HG03135 (cell line): ENCODE data around the gene SSH2.
A peak's percentile ranks its signal among the peaks of the same experiment; 100 is the strongest.
"Not testable (repeated sequence)": the region's sequence is repeated elsewhere in the genome, so short reads cannot be mapped to it uniquely, and the experiment has no call there.

Experiments
- ATAC-seq: cut with Tn5 transposase; IDR thresholded peaks from one replicate; pipeline ENCODE4 v1.9.1; 2021; ENCODE audit warnings: mild to moderate bottlenecking, moderate library complexity; ENCODE audit not compliant: unreplicated experiment

Gene SSH2, protein sequence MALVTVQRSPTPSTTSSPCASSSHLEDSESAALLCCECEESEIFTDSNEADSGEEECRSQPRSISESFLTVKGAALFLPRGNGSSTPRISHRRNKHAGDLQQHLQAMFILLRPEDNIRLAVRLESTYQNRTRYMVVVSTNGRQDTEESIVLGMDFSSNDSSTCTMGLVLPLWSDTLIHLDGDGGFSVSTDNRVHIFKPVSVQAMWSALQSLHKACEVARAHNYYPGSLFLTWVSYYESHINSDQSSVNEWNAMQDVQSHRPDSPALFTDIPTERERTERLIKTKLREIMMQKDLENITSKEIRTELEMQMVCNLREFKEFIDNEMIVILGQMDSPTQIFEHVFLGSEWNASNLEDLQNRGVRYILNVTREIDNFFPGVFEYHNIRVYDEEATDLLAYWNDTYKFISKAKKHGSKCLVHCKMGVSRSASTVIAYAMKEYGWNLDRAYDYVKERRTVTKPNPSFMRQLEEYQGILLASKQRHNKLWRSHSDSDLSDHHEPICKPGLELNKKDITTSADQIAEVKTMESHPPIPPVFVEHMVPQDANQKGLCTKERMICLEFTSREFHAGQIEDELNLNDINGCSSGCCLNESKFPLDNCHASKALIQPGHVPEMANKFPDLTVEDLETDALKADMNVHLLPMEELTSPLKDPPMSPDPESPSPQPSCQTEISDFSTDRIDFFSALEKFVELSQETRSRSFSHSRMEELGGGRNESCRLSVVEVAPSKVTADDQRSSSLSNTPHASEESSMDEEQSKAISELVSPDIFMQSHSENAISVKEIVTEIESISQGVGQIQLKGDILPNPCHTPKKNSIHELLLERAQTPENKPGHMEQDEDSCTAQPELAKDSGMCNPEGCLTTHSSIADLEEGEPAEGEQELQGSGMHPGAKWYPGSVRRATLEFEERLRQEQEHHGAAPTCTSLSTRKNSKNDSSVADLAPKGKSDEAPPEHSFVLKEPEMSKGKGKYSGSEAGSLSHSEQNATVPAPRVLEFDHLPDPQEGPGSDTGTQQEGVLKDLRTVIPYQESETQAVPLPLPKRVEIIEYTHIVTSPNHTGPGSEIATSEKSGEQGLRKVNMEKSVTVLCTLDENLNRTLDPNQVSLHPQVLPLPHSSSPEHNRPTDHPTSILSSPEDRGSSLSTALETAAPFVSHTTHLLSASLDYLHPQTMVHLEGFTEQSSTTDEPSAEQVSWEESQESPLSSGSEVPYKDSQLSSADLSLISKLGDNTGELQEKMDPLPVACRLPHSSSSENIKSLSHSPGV (N-terminal part only)

DNA sequence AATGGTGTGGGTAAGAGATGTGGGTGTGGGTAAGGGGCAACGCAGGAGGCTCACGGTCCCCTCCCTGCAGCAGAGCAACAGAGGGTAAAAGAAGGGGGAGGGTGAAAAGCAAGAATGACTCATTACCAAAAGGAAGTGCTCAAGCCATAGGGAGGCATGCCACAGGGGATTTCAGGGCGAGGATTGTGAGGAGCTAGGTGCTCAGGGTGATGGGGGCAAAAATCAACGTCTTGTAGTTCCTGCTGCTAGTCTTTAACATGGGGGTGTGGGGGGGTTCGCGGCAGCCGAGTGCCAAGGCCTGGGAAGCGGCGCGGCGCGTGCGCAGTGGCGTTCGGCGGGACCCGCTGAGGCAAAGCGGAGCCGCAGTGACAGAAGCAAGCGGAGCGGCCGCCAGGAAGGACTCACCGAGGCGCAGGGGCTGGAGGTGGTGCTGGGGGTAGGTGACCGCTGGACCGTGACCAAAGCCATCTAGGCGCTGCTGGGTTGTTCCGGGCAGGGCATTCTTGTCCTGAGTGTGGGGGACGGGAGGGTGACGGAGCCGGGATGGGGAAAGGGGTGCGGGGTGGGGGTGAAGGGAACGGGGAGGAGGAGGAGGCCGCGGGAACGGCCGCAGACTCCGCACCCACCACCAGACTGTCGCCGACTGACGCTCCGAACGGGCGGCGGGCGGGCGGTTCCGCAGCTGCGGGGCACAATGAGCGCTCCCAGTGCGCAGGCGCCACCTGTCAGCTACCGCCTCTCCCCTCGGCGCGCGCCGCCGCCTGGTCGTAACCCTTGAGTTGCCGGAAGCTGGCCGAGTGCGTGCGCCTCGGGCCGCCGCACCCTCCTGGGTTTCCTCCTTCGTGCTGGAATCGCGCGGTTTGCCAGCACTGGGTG is at the start of gene SSH2:
TSS of gene SSH2 (minus strand) at position 696 of the 876 bp plus-strand sequence. CDS start at position 468, 228 bp downstream.
- peak; percentile 50 for ATAC-seq

DNA sequence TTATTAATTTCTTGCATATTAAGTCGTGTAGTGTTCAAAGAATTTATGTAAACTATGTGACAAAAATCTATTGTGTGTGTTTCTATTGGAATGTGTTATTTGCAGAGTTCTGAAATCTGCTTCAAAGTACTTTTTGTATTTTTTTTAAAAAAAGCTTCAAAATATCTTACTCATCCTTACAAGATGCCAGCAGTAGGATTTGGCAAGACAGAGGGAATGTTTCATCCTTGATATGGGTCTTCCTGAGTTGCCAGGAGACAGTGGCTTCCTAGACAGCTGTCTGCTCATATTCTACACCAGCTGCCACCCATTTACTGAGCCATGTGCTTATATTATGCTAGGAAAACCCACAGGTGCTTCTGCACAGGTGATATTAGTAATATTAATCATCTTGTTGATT is 47.8 kb upstream of the SSH2 start:
- ATAC-seq: no peak

DNA sequence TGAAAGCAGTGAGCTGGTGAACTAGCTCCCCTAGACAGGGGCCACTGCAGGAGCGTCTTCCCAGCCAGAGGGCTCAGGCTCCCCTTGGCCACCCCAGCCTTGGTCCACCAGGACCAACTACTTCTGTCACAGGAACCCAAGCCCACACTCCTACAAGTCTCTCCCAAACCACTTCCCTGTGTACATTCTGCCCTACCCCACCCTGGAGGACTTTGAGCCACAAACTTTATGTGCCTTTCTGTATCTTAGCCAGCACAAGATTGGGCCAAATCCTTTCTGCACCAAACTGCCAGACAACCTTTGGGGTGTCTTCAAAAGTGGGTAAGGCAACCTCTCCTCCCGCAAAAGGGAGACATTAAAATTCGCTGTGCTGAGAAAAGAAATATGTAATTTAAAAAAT is 43.0 kb upstream of the SSH2 start:
- no peak for ATAC-seq

DNA sequence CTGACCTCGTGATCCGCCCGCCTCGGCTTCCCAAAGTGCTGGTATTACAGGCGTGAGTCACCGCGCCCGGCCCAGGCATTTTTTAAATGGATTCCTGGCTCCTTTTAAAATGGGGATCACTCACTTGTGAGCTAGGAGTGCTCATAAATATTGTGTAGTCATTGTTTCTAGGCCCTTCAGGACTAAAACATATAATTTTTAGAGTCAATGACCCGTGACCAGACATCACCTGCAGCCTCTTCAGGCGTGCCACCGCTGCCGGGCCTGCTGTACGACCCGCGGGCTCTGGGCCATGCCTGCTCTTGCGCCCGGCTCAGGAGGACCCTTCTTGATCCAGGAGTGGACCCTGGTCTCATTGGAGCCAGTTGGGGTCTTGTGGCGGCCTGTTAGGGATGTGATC is 42.2 kb upstream of the SSH2 start:
- ATAC-seq: no peak

DNA sequence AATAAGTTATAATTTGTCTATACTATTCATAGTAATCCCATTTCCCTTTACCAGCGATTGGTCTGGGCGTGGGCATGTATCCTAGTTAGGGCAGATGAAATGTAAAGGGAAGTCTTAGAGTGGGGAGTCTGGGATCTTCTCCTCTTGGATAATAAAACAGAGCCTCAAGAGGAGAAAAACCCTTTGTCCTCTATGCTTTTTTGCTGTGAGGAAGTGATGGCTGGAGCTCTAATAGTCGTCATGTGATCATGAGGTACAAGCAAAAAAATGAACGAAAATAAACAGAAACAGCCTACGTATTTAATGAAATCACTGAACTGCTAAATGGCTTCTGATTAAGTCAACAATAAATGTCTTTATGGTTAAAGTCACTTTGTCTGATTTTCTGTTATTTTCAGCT is 38.2 kb upstream of the SSH2 start:
- no peak for ATAC-seq

DNA sequence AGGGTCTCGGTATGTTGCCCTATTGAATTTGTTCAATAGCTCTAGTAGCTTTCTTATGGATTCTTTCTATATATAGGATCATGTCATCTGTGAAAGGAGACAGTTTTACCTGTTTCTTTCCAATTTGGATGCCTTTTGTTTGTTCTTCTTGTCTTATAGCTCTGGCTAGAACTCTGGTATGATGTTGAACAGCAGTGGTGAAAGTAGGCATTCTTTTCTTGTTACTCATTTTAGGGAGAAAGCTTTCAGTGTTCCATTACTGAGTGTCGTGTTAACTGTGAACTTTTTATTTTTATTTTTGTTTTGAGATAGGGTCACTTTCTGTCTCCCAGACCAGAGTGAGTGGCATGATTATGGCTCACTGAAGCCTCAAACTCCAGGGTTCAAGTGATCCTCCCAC is 32.6 kb upstream of the SSH2 start:
- ATAC-seq: no peak

DNA sequence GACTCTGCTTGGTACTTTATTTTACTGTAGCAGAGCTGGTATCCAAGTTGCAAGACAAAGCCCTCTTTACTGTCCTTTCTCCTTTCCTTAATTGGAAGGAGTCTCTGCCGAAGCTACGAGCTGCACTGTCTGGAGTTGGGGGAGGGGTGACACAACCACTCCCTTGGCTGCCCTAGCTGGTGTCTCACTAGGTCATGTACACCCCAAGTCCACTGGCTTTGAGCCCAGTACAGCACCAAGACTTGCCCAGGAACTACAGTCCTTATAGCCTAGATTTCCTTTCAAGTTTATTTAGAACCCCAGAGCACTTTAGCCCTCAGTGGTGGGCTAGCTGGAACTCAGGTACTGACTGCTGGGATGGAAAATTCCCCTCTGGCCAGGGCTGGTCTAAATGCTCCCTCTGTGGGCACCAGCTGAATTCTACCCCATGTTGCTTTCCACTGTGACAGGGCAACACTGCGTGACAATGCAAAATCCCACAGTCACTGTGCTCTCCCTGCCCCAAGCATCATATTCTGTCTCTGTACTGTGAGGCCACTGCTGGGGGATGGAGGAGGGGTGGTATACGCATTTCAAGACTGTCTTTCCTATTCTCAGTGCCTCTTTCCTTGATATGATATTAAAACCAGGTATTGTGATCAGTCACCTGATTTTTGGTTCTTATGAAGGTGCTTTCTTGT is 29.8 kb upstream of the SSH2 start:
- ATAC-seq: no peak

DNA sequence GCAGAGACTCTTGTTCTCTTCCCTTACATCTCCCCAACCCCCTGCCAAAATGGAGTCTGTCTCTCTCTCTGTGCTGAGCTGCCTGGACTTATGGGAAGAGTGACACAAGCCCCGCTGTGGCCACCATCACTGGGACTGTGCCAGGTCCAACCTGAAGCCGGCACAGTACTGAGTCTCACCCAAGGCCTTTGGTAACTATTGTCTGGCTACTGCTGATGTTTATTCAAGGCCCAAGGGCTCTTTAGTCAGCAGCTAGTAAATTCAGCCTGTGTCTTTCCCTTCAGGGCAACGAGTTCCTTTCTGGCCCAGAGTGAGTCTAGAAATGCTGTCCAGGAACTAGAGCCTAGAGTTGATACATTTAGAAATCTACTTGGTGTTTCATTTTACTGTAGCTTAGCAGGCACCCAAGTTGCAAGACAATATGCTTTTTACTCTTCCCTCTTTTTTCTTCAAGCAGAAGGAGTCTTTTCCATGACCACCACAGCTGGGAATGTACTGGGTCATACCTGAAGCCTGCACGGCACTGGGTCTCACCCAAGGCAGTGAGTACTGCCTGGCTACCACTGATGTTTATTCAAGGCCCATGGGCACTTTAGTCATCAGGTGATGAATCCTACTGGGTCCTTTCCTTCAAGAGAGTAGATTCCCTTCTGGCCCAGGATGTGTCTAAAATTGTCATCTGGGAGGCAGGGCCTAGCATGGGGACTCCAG is 29.1 kb upstream of the SSH2 start:
- ATAC-seq: no peak

DNA sequence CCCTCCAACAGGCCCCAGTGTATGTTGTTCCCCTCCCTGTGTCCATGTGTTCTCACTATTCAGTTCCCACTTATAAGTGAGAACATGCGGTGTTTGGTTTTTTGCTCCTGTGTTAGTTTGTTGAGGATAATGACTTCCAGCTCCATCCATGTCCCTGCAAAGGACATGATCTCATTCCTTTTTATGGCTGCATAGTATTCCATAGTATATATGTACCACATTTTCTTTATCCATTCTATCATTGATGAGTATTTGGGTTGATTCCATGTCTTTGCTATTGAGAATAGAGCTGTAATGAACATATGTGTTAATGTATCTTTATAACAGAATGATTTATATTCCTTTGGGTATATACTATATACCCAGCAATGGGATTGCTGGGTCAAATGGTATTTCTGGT is 27.5 kb upstream of the SSH2 start:
- not testable (repeated sequence) for ATAC-seq

DNA sequence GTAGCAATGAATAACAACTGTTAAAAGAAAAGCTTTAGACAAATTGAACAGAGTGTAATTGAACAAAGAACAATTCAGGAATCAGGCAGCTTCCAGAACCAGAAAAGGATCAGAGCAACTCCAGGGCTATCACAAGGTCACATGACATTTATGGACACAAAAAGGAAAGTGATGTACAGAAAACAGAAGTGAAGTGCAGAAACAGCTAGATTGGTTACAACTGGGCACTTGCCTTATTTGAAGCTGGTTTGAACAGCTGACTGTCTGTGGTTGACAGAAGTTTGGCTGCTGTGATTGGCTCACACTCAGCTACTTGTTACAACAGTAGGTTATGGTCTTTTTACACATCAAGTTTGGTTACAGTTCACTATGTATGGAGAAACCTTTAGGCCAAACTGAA is 26.2 kb upstream of the SSH2 start:
- ATAC-seq: no peak

DNA sequence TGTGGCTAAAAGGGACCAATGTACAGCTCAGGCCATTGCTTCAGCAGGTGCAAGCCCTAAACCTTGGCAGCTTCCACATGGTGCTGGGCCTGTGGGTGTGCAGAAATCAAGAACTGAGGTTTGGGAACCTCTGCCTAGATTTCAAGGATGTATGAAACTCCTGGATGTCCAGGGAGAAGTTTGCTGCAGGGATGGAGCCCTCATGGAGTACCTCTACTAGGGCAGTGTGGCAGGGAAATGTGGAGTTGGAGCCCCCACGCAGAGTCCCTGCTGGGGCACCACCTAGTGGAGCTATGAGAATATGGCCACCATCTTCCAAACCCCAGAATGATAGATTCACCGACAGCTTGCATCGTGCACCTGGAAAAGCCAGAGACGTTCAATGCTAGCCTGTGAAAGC is 24.4 kb upstream of the SSH2 start:
- no peak for ATAC-seq

DNA sequence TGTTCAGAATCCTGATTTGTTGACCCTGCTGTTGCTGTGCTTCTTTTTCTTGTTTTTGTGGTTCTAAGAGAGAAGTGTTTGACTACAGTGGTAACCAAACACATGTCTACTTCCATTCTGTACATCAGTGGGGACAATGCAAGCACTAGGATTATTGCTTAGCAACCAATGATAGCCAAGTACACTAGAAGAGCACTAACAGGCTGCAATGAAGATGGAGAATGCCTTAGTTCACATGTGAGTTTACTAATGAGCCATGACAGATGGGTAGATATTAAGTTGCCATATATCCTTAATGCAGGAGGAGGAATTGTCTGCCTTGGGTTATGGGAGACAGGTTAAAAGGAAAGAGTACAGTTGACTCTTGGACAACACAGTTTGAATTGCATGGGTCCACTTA is 19.7 kb upstream of the SSH2 start:
- no peak for ATAC-seq

DNA sequence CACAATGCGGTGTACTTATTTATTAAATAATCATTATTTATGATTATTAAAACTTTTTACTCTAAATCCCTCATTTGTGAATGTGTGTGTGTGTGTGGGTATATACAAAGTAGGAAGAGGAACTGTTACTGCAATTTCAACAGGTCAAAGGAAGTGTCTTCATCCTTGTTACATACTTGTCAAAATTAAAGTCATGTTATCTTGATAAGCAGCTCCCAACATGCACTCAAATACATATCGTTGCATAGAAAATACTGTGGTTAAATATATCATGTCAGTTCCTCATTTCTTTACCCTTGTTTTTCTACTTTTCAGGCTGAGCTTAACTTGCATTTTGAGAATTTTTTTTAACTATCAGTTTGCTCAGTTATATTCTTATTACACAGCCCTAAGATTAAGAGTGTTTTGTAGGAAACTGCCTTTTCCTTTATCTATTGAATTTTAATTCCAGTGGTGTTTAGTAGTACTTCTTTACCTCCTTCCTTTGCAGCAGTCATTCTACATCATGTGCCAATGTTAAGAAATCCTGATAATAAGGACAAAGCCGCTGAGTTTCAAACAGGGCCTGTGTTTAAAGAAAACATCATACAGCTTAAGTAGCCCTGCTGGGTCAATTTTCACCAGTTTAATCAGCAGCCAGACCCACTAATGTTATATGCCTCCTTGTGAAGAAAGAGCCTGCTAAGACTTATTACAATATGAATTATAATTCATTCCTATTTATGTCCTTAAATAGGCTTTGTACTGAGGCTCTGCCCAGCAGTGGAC is 18.6 kb upstream of the SSH2 start:
- ATAC-seq: no peak

DNA sequence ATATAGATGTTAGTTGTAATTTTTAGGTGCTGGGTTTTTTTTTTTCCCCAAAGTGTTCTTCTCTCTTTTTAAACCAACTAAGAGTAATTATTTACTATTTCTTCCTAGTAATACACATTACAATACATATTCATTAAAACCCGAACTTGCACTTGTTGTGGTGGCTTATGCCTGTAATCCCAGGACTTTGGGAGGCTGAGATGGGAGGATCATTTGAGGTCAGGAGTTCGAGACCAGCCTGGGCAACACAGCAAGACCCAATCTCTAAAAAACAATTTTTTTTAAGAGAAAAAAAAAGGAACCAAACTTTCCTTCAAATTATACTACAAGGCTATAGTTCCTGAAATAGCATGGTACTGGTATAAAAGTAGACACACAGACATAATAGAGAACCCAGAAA is 15.3 kb upstream of the SSH2 start:
- ATAC-seq: no peak

DNA sequence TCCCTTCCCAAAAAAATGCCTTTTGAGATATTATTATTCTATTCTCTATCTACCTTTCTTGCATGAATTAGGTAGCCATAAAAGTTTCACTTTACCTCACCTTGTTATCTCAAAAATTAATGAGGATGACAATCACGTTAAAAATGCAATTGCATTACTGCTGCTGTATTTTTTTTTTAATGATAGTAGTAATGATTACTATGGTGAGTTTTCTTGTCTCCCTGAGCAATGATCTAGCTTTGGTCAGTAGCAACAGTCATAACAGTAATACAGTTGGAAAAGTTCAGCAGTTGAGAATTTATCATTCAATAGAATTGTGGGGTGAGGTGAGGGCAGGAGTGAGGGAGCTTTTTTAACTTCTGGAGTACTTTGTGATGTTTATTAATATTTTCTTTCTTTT is 11.3 kb upstream of the SSH2 start, which contains the start of gene EFCAB5:
TSS of gene EFCAB5 (plus strand) at position 301 of the 400 bp plus-strand sequence. CDS start 163 bp downstream, outside the sequence.
- ATAC-seq: no peak

DNA sequence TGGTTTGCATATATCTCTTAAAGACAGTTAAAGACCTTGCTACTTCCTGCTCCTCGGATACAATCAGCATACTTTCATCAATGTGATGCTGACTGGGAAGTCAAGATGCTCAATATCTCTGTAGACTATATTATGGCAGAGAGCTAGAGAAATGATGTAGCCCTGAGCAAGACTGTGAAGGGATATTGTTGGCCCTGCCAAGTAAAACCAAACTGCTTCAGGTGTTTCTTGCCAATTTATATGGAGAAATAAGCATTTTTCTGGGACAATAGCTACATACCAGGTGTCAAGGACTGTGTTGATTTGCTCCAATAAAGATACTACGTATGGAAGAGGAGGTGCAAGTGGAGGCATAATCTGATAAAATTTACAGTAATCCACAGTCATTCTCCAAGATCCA is 6.7 kb upstream of the SSH2 start:
- ATAC-seq: no peak

DNA sequence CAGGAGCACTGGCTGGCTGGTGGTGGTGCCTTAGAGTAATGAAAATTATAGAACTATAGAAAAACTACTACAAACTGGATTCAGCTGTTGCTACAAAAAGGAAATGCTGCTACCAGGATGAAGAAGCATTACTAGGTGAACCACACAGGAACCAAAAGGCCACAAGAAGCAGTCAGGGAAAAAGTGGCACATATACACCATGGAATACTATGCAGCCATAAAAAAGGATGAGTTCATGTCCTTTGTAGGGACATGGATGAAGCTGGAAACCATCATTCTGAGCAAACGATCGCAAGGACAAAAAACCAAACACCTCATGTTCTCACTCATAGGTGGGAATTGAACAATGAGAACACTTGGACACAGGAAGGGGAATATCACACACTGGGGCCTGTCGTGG is 5.9 kb upstream of the SSH2 start:
- not testable (repeated sequence) for ATAC-seq

DNA sequence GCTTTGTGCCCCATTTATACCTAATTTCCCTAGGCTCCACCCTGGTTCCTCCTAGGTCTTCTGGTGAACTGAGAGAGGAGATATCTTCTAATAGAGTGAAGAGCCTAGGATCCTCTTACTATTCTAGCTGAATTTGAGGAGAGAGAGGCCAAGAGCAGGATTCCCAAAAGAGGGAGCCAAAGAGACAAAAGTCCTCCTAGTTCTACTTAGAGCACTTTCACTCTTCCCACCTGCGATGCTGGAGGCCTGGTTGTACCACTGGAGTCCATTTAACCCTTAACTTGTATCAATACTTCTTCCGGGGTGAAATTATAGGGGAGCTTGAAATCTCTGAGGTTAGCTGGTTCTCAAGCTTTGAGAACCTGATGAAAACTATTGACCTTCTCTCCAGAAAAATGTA is 3.4 kb upstream of the SSH2 start:
- ATAC-seq: no peak
